Esophagus muscularis mucosa (tissue), 4 donors: ENCODE results near the gene ADAMTS2. TPM values are rescaled to one million over a fixed set of nuclear protein-coding genes. Genes with fewer than 3 reads are reported as not detected.

Source experiments
- DNase-seq: peaks from one replicate; pipeline ENCODE4 v3.0.0-alpha.2; 2017; ENCODE audit errors: extremely low spot score
- H3K27ac ChIP-seq, 4 donors: fragments of 200-600 bp; sonication (generic); replicated peaks in 1 of 4; 1 replicate in 3 of 4; 2 replicates in 1 of 4; pipeline ENCODE4 v1.5.1; 2016 to 2019; ENCODE audit warnings: mild to moderate bottlenecking in 1 of 4
- H3K27me3 ChIP-seq, 4 donors: fragments of 200-600 bp; sonication (generic); one replicate each; pipeline versions ENCODE4 v1.5.1 to v1.6.0; 2016 to 2019
- H3K36me3 ChIP-seq, 4 donors: fragments of 200-600 bp; sonication (generic); one replicate each; pipeline ENCODE4 v1.5.1; 2016 to 2019
- H3K4me1 ChIP-seq, 4 donors: fragments of 200-600 bp; sonication (generic); one replicate each; pipeline ENCODE4 v1.5.1; 2016 to 2019
- H3K4me3 ChIP-seq, 4 donors: fragments of 200-600 bp; sonication (generic); 1 replicate in 2 of 4; 2 replicates in 2 of 4; pipeline ENCODE4 v1.5.1; 2016 to 2019; ENCODE audit warnings: mild to moderate bottlenecking in 4 of 4, moderate library complexity in 1 of 4
- H3K9me3 ChIP-seq, 4 donors: fragments of 200-600 bp; sonication (generic); 1 replicate in 3 of 4; 2 replicates in 1 of 4; pipeline ENCODE4 v1.5.1; 2016 to 2019
- CTCF ChIP-seq, 3 experiments: fragments of 200-600 bp in 2 of 3; fragments of 450-650 bp in 1 of 3; sonication (generic) in 2 of 3; IDR thresholded peaks; one replicate each; pipeline ENCODE4 v1.5.1; 2017 to 2019; ENCODE audit warnings: antibody characterized with exemption in 3 of 3, mild to moderate bottlenecking in 2 of 3, moderate library complexity in 1 of 3
- EP300 ChIP-seq: sonication (generic); formaldehyde crosslinking; IDR thresholded peaks from one replicate; pipeline ENCODE4 v1.6.1; 2017; ENCODE audit warnings: antibody characterized with exemption
- POLR2A ChIP-seq: fragments of 450-650 bp; IDR thresholded peaks from one replicate; pipeline ENCODE4 v1.6.1; 2017; ENCODE audit warnings: antibody characterized with exemption, moderate library complexity, mild to moderate bottlenecking, low read depth
- POLR2AphosphoS5 ChIP-seq, 2 donors: sonication (generic); formaldehyde crosslinking; IDR thresholded peaks; one replicate each; pipeline ENCODE4 v1.6.1; 2017; ENCODE audit warnings: antibody characterized with exemption in 2 of 2
- WGBS: methylation state at CpG from one replicate; pipeline ENCODE4 v1.1.5; 2018; 5-methylcytosine and 5-hydroxymethylcytosine counted together
- intact Hi-C: fragments of 100-400 bp; cut with DNase I; formaldehyde crosslinking; loops from one replicate; pipeline ENCODE4 v1.15.1; 2023
- total RNA-seq, 4 donors: library from RNA; depleted of rRNA; stranded (reverse); fragments of >200 nt; gene quantifications; one replicate each; pipeline versions ENCODE4 v1.1.0 to v1.2.1, GENCODE V29; 2016

The ADAMTS2 gene
- total RNA-seq, 4 donors from 2014 or later: 17.8 to 31.8 (median 21.4) TPM

GRCh38 chr5:179275381-179275878 is 69.8 kb downstream of the ADAMTS2 start:
- WGBS: 76% methylated on average over 15 of the region's 15 CpGs
- Histone ChIP-seq H3K4me1 (peaks cover 16 to 66% (median 59%) of the 10 kb centered on the region in 4 donors), H3K27ac (peak overlapping the region; percentile 71 to 81 (median 74)), H3K4me3 (no peak overlapping the region), H3K9me3 (no peaks in the 10 kb centered on the region), H3K27me3 (no peaks in the 10 kb centered on the region), H3K36me3 (no peaks in the 10 kb centered on the region)
- no peak for DNase-seq
- no peak for TF ChIP-seq CTCF (IDR thresholded peaks at IDR 0.05)
- intact Hi-C loops: no loop called here

- WGBS: 83% methylated on average over 21 of the region's 26 CpGs
- intact Hi-C loops: no loop called here
- Histone ChIP-seq H3K4me3 (no peak overlapping the region), H3K27ac (peak overlapping the region; percentile 71 to 81 (median 74)), H3K27me3 (no peaks in the 10 kb centered on the region), H3K9me3 (no peaks in the 10 kb centered on the region), H3K36me3 (no peaks in the 10 kb centered on the region), H3K4me1 (peaks cover 16 to 71% (median 67%) of the 10 kb centered on the region in 4 donors)
- DNase-seq: no peak
- TF ChIP-seq EP300 (no peak), CTCF (IDR thresholded peaks at IDR 0.05) (peak in 1 of 3 experiments; percentile 4)
Observed at GRCh38 chr5:179274321-179275315, 70.6 kb downstream of the ADAMTS2 start.

- H3K4me3 ChIP-seq: no peak overlapping the region
- WGBS: 80% methylated on average over 8 of the region's 10 CpGs
- H3K27ac ChIP-seq: peak overlapping the region; percentile 19 to 81 (median 54)
- intact Hi-C loops: no loop called here
- no peaks in the 10 kb centered on the region for H3K9me3 ChIP-seq
- no peaks in the 10 kb centered on the region for H3K27me3 ChIP-seq
- H3K4me1 ChIP-seq: peaks cover 16 to 80% (median 69%) of the 10 kb centered on the region in 4 donors
- no peak for DNase-seq
- H3K36me3 ChIP-seq: no peaks in the 10 kb centered on the region
- no peak for TF ChIP-seq CTCF (IDR thresholded peaks at IDR 0.05)
- no peak for TF ChIP-seq EP300
- no peak for TF ChIP-seq POLR2A
- TF ChIP-seq POLR2AphosphoS5 (IDR thresholded peaks at IDR 0.05): no peak
Observed at GRCh38 chr5:179273441-179274145, 71.7 kb downstream of the ADAMTS2 start.

DNA sequence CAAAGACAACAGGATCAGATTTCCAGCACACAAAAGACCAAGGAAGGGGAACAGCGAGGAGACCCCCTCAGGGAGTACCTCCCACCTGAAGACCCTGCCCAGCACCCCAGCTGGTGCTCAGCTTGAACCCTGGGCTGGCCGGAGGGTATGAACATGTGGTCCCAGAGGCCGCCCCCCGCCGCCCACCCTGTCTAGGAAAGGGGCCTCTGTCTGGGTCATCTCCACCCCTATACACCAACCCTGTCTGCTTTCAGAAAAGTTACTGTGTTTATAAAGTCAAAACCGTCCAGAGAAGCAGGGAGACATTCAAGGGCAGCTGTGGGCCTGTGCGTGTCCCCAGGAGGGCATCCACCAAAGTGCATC is 72.2 kb downstream of the ADAMTS2 start:
- peak overlapping the region; percentile 17 to 71 (median 39) for H3K27ac ChIP-seq
- no peaks in the 10 kb centered on the region for H3K36me3 ChIP-seq
- no peaks in the 10 kb centered on the region for H3K9me3 ChIP-seq
- intact Hi-C loops: no loop called here
- TF ChIP-seq CTCF (IDR thresholded peaks at IDR 0.05): no peak
- TF ChIP-seq POLR2AphosphoS5 (IDR thresholded peaks at IDR 0.05): no peak
- no peak for TF ChIP-seq POLR2A
- no peak for TF ChIP-seq EP300
- WGBS: 76% methylated on average over 7 of the region's 7 CpGs
- H3K4me1 ChIP-seq: peaks cover 16 to 84% (median 70%) of the 10 kb centered on the region in 4 donors
- H3K4me3 ChIP-seq: no peak overlapping the region
- no peaks in the 10 kb centered on the region for H3K27me3 ChIP-seq
- no peak for DNase-seq
